Gastrocnemius medialis (tissue), 4 donors: ENCODE measurements around the gene C6orf62. TPM values are rescaled to one million over a fixed set of nuclear protein-coding genes. Genes with fewer than 3 reads are reported as not detected.
"Not testable (repeated sequence)": the region's sequence is repeated elsewhere in the genome, so short reads cannot be mapped to it uniquely, and the experiment has no call there.

Source experiments
- ATAC-seq, 2 donors: fragments of 150-250 bp; one replicate each; pipeline ENCODE4 v1.9.1; 2016
- DNase-seq, 2 donors: peaks; one replicate each; pipeline ENCODE4 v3.0.0-alpha.2; 2019
- H3K27ac ChIP-seq, 4 donors: fragments of 200-600 bp; sonication (generic); 1 replicate in 1 of 4; 2 replicates in 3 of 4; pipeline ENCODE4 v1.5.1; 2016 to 2018; ENCODE audit warnings: mild to moderate bottlenecking in 2 of 4, moderate library complexity in 1 of 4
- H3K27me3 ChIP-seq, 3 donors: fragments of 200-600 bp; sonication (generic) in 2 of 3; 1 replicate in 1 of 3; 2 replicates in 2 of 3; pipeline versions ENCODE4 v1.5.1 to v1.6.0; 2016 to 2019; ENCODE audit warnings: mild to moderate bottlenecking in 1 of 3, moderate library complexity in 1 of 3
- H3K36me3 ChIP-seq, 2 donors: fragments of 200-600 bp; sonication (generic) in 1 of 2; one replicate each; pipeline ENCODE4 v1.5.1; 2017 to 2018
- H3K4me1 ChIP-seq, 2 donors: fragments of 200-600 bp; sonication (generic) in 1 of 2; one replicate each; pipeline ENCODE4 v1.5.1; 2016 to 2017; ENCODE audit warnings: mild to moderate bottlenecking in 2 of 2
- H3K4me3 ChIP-seq, 4 donors: fragments of 200-600 bp; sonication (generic) in 3 of 4; 1 replicate in 1 of 4; 2 replicates in 3 of 4; pipeline ENCODE4 v1.5.1; 2016 to 2019; ENCODE audit warnings: mild to moderate bottlenecking in 2 of 4
- H3K9me3 ChIP-seq, 3 donors: fragments of 200-600 bp; sonication (generic) in 2 of 3; 1 replicate in 1 of 3; 2 replicates in 2 of 3; pipeline ENCODE4 v1.5.1; 2016 to 2019
- CTCF ChIP-seq, 5 experiments: fragments of 450-650 bp in 3 of 5; fragments of 200-600 bp in 2 of 5; sonication (generic) in 2 of 5; IDR thresholded peaks in 4 of 5; conservative IDR thresholded peaks in 1 of 5; 1 replicate in 4 of 5; 2 replicates in 1 of 5; pipeline ENCODE4 v1.5.1; 2016 to 2019; ENCODE audit warnings: antibody characterized with exemption in 5 of 5, mild to moderate bottlenecking in 3 of 5, moderate library complexity in 3 of 5
- POLR2A ChIP-seq, 2 donors: fragments of 450-650 bp; IDR thresholded peaks; one replicate each; pipeline ENCODE4 v1.6.1; 2017; ENCODE audit warnings: antibody characterized with exemption in 2 of 2, mild to moderate bottlenecking in 2 of 2, moderate library complexity in 2 of 2
- in situ Hi-C, 4 donors: fragments of 200-750 bp; cut with MboI; loops; one replicate each; pipeline versions ENCODE4 v1.15.0 to v1.8.0; 2017; ENCODE audit warnings: low sequenced_read_pairs in 4 of 4
- intact Hi-C: fragments of 100-400 bp; cut with DNase I; formaldehyde crosslinking; loops from one replicate; pipeline ENCODE4 v1.15.1; 2023; ENCODE audit warnings: low total_unique reads
- total RNA-seq, 4 donors: library from RNA; depleted of rRNA; stranded (reverse); fragments of >200 nt; gene quantifications; one replicate each; pipeline versions ENCODE4 v1.1.0 to v1.2.3, GENCODE V29; 2016

C6orf62 gene
- total RNA-seq, 4 donors from 2014 or later: 24.1 to 50.7 (median 36.0) TPM

GRCh38 chr6:24702720-24703282, 16.2 kb downstream of the C6orf62 start:
- no peak for DNase-seq
- ATAC-seq: no peak
- intact Hi-C loops: no loop called here
- H3K9me3 ChIP-seq: no peaks in the 10 kb centered on the region
- H3K4me1 ChIP-seq: no peaks in the 10 kb centered on the region
- in situ Hi-C loops: loop anchor here in 1 of 4 donors (25.0 kb wide), 1 partner anchor 290 kb away; the partner anchor contains the start of gene MRS2
- peak overlapping the region in 1 of 4 donors; percentile 12 for H3K27ac ChIP-seq
- no peak overlapping the region for H3K4me3 ChIP-seq
- H3K27me3 ChIP-seq: no peaks in the 10 kb centered on the region
- no peak for TF ChIP-seq POLR2A (IDR thresholded peaks at IDR 0.05)
- no peak for TF ChIP-seq CTCF (IDR thresholded peaks at IDR 0.05 in 4 of 5, conservative IDR thresholded peaks at IDR 0.05 in 1 of 5)
- peaks cover 5 to 87% of the 10 kb centered on the region in 2 donors for H3K36me3 ChIP-seq

- H3K4me1 ChIP-seq: no peaks in the 10 kb centered on the region
- H3K9me3 ChIP-seq: no peaks in the 10 kb centered on the region
- no peaks in the 10 kb centered on the region for H3K27me3 ChIP-seq
- no peak for DNase-seq
- no peak for TF ChIP-seq POLR2A (IDR thresholded peaks at IDR 0.05)
- no peak for TF ChIP-seq CTCF (IDR thresholded peaks at IDR 0.05 in 4 of 5, conservative IDR thresholded peaks at IDR 0.05 in 1 of 5)
- intact Hi-C loops: no loop called here
- H3K4me3 ChIP-seq: no peak overlapping the region
- H3K27ac ChIP-seq: peak overlapping the region in 1 of 4 donors; percentile 17
- ATAC-seq: no peak
- peaks cover 0 to 57% of the 10 kb centered on the region in 2 donors for H3K36me3 ChIP-seq
- in situ Hi-C loops: loop anchor here (5.0 to 25.0 kb wide), 3 partner anchors 115 to 287 kb away; partner anchors contain the start of gene MRS2 (in 1 of the 4)
These were observed 19.2 kb downstream of the C6orf62 start for GRCh38 chr6:24699521-24700359.

- Histone ChIP-seq H3K9me3 (no peaks in the 10 kb centered on the region), H3K4me1 (peaks cover 0 to 8% of the 10 kb centered on the region in 2 donors), H3K27ac (no peak overlapping the region), H3K4me3 (no peak overlapping the region), H3K27me3 (no peaks in the 10 kb centered on the region), H3K36me3 (peaks cover 0 to 27% of the 10 kb centered on the region in 2 donors)
- no peak for TF ChIP-seq POLR2A (IDR thresholded peaks at IDR 0.05)
- no peak for TF ChIP-seq CTCF (IDR thresholded peaks at IDR 0.05 in 4 of 5, conservative IDR thresholded peaks at IDR 0.05 in 1 of 5)
- intact Hi-C loops: no loop called here
- ATAC-seq (no peak), DNase-seq (no peak)
- in situ Hi-C loops: loop anchor here in 3 of 4 donors (5.0 to 10.0 kb wide), 2 partner anchors 111 to 114 kb away; no protein-coding TSS in a partner anchor
These were observed 22.9 kb downstream of the C6orf62 start for GRCh38 chr6:24696097-24696496.

GRCh38 chr6:24695635-24696034, 23.3 kb downstream of the C6orf62 start:
- TF ChIP-seq CTCF (IDR thresholded peaks at IDR 0.05 in 4 of 5, conservative IDR thresholded peaks at IDR 0.05 in 1 of 5): peak; percentile 11 to 54 (median 42)
- not testable (repeated sequence) for H3K4me3 ChIP-seq, H3K9me3 ChIP-seq, DNase-seq, H3K27ac ChIP-seq, H3K27me3 ChIP-seq
- in situ Hi-C loops: loop anchor here in 3 of 4 donors (5.0 to 10.0 kb wide), 2 partner anchors 111 to 113 kb away; no protein-coding TSS in a partner anchor
- intact Hi-C loops: loop anchor here (1.0 kb wide), 1 partner anchor 114 kb away; no protein-coding TSS in a partner anchor
- Histone ChIP-seq H3K36me3 (peaks cover 0 to 22% of the 10 kb centered on the region in 2 donors), H3K4me1 (peaks cover 0 to 12% of the 10 kb centered on the region in 2 donors)
- ATAC-seq: peak; percentile 71 to 81
